Esophagus muscularis mucosa (tissue), 2 donors: ENCODE data around the gene KHSRP.

Experiments
- POLR2A ChIP-seq: fragments of 450-650 bp; IDR thresholded peaks from one replicate; pipeline ENCODE4 v1.6.1; 2017; ENCODE audit warnings: antibody characterized with exemption, moderate library complexity, mild to moderate bottlenecking, low read depth
- POLR2AphosphoS5 ChIP-seq, 2 donors: sonication (generic); formaldehyde crosslinking; IDR thresholded peaks; one replicate each; pipeline ENCODE4 v1.6.1; 2017; ENCODE audit warnings: antibody characterized with exemption in 2 of 2

GRCh38 chr19:6402837-6403608 lies 21.6 kb downstream of the KHSRP start:
- TF ChIP-seq POLR2A, result no peak
- no peak for TF ChIP-seq POLR2AphosphoS5 (IDR thresholded peaks at IDR 0.05)
